GM21515 (cell line): ENCODE results near the gene WDFY4.

Experiments
- ATAC-seq: cut with Tn5 transposase; IDR thresholded peaks from one replicate; pipeline ENCODE4 v1.9.1; 2021; ENCODE audit not compliant: unreplicated experiment

WDFY4 gene

DNA sequence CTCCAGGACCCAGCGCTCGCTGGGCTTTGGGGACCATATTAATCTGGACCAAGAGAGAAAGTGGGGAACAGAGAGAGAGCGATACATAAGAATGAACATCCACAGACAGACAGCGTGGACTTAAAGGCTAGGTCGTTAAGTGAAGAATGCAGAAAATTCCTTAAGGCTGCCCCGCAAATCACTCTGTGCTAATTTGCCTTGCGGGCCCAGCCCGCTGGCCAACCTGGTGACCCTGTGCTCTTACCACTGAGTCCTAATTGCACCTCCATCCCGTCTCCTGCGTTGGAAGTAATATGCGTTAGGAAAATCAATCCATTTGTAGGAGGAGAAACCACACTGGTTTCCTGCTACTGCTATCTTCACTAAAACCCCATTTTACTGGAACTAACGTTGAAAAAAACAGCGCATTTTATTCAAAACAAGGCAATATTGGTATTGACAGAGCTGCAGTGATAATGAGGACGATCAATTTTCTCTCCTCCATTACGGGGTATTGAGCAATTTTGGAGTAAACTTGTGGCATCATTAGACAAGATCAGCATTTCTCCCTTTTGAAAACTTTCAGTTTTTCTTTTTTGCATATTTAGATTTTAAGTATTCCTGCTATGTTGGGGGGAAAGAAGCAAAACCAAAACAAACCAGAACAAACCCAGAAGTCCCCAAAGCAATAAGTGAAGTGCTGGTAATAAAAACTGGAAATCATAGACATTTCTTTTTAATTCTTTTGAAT, 85.2 kb downstream of the WDFY4 start:
- ATAC-seq: no peak

DNA sequence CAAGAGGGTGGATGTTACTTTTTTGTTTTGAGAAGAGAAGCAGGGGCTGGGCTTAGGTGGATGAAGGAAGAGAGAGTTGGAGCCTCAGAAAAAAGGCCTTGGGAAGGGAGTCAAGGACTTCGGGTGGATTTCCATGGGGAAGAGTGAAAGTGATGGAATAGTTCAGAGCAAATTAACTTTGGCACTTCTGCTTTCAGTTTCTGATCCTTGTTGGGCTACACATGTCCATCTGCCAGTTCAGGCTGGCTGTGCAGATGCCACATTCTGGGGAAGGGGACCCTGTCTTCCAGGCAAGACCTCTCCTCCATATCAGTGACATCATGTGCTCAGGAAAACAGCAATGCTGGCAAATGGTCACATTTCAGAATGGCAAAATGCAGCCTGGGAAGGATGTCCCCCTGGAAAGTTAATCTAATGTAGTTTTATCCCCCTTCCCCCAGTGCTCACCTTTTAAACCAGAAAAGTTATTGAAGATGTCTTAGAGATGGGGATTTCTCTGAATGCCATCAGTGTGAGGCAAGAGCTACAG, 86.0 kb downstream of the WDFY4 start:
- no peak for ATAC-seq

DNA sequence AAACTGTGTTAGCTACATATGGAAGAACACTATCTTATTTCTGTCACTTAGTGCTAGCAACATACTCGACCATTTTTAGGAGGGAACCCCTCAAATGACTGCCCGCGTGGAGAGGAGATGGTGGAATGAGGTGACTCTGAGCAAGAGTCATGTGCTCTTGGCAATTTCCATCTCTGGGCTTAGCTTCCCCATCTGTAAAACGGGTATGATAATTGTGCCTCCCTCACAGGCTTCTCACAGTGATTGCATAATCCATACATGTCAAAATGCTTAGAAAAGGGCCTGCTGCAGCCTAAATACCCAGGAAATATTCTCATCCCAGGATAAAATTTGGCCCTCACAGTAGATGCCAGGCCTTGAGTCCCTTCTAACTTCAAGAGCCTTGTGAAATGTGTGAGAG, 86.6 kb downstream of the WDFY4 start:
- no peak for ATAC-seq

DNA sequence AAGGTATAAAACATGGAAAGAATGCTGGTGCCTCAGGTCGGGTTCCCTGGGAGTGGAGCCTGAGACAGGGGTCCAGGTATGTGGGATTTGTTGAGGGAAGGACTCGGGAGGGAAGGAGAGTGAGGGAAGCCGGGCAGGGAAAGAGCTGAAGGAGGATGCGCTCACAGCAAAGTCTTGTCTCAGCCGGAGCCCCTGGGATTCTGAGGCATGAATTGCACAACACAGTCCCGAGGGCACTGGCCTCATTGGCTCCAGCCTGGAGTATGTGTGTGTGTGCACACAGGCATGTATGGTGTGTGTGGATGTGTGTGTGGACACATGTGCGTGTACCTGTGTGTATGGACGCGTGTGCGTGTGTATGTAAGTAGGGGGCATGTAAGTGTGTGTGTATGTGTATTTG, 87.4 kb downstream of the WDFY4 start:
- no peak for ATAC-seq

DNA sequence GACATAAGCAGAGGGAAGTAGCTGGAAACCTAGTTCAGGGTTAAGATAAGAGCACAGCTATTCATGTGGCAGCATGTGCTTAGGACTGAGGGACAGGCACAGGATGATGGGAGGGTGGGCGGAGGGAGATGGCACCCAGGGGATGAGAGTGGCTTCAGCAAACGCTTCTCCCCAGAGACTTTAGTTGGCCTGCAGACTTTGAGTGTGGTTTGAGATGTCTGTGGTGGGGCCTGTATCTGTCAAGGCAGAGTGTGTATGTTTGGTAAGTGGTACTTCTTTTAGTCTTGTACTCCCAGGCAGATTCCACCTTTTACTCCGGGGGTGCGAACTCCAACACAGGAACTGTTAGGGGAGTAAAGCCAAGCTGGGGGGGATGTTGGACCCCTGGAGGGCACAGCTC, 88.9 kb downstream of the WDFY4 start:
- ATAC-seq: no peak

DNA sequence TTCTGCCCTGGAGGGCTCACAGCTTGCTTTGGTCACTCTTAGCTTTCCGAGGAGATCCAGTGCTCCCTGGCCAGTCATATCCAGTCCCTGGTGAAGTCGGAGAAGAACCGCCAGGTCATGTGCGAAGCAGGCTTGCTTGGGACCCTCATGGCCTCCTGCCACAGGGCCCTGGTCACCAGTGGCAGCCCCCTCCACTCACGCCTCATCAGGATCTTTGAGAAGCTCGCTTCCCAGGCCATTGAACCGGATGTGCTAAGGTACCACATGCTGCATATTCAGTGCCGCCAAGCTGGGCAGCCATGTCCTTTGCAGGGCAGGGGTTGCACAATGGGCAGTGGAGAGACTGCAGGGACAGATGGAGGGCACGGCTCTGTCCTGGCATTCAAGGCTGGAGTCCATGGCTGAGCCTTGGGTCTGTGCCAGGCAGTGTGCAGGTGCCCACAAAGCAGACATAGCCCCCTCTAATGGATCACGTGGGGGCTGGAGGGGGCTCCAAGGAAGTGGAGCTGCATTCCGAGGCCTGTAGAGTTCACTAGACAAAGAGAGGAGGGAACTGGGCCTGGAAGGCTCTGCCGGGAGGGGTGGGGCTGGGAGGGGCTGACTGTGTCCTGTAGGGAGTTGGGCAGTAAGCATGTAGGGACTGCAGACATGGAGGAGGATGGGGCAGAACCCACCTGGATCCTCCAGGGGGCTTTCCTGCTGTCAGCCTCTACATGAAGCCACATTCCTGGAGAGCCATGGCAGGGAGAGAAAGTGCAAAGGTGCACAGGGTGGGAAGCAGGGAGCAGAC, 89.9 kb downstream of the WDFY4 start:
- no peak for ATAC-seq

DNA sequence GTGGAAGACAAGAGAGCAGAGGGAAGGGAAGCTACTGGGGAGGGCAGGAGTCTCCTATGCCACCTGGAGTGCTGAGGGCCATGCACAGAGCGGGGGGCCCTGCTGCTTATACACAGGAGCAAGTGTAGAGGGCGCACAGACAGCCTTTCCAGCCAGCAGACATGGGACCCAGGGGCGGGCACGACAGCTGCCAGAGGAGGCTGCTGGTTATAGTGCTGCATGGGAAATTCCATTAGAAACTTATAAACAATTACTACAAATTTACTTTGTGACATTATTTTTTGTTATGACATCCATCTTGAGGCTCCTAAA, 90.5 kb downstream of the WDFY4 start:
- no peak for ATAC-seq

DNA sequence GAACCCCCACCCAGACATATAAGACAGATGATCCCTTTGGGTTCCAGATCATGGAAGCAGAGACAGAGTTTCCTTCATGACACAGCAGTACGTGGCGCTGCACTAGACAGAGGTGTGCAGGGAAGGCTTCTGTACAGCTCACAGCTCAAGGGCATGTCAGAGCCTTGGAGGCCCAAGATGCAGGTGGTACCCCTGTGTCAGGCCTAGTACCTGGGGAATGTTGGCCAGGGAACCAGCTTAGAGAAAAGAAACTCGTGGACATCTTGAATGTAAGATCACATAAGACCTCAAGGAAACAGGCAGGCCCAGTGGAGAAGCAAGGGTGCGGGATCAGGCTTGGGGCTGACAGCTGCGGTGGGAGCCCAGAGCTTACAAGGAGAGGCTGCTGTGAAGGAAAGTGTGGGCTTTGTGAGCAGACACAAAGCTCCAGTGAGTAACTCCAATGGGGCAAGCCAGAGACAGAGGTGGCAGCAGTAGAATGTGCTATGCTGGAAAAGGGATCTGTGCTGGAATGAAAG, 91.4 kb downstream of the WDFY4 start:
- ATAC-seq: no peak

GRCh38 chr10:48776528-48776927, 91.9 kb downstream of the WDFY4 start:
- no peak for ATAC-seq

GRCh38 chr10:48777110-48777509, 92.4 kb downstream of the WDFY4 start:
- no peak for ATAC-seq

DNA sequence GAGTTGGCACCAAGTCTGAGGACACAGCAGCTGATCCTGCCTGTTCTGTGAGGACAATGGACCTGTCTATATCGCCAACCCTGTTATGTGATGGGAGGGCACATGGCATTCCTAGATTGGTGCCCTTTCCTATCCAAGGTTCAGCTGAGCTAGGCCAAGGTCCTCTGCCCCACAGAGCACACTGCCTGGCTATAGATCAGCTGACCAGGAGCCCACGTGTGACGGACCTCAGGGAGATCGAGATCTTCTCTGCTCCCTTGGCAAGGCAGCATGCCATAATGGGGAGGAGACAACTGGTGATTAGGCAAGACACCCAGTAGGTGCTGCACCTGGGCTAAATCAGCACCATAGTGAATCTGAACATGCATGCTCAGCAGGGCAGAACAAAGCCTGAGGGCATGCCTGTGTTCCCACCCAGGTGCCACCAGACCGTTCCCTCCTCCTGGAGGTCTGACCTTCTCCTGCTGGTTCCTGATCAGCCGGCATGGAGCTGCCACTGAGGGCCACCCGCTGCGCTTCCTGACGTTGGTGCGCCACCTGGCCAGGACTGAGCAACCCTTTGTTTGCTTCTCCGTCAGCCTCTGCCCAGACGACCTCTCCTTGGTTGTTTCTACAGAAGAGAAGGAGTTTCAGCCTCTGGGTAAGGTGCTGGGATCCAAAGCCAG, 93.7 kb downstream of the WDFY4 start:
- ATAC-seq: no peak

DNA sequence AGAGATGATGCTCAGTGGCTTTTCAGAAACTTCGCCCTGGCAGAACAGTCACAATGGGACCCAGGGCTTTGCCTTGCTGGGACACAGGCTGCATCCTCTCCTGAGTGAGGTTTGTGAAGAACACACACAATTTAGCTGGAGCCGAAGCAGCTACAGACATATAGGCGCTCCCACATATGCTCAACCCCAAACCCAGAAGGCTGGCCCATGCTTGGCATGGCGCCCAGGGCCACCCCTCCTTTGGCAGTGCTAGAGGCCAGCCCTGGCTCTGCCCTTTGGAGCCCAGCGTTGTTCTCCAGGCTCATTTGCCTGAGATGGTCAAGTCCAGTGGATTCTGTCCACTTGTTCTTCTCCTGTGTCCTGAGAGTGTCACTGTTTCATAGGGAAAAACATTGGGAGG, 94.4 kb downstream of the WDFY4 start:
- no peak for ATAC-seq

GRCh38 chr10:48779546-48780152, 95.0 kb downstream of the WDFY4 start:
- ATAC-seq: no peak

DNA sequence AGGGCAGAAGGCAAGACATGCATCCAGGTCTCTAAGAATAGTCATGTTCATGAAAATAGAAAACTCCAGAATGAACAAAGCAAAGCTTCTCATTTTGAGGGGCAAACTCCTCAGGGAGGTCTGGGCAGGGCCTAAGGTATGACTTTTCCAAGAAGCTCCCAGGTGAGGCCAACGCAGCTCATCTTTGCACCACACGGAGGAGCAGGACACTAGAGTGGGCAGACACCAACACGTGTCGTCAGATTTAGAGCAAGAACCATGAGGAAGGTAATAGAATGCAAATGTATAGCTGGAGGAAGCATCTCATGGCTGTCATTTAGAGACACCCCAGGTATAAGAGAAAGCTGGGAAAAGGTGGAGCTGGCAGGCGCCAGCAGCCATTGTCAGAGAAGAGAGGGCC, 95.7 kb downstream of the WDFY4 start:
- no peak for ATAC-seq

DNA sequence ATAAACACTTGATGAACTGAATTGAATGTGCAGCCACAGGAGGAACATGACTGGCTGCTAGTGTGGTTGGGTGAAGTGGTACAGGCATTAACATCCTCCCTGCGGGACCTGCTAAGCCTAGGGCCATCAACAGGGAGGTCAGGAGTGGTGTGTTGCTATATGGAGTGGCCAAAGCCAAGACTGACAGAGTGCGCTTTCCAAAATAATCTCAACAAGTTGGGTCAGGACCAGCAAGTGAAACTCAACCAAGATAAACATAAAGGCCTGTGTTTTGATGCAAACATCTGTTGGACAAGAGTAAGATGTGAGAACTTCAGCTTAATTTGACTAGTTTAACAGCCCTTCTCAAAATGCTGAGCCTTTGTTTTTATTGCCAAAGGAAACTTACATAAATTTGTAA, 97.7 kb downstream of the WDFY4 start:
- ATAC-seq: no peak

DNA sequence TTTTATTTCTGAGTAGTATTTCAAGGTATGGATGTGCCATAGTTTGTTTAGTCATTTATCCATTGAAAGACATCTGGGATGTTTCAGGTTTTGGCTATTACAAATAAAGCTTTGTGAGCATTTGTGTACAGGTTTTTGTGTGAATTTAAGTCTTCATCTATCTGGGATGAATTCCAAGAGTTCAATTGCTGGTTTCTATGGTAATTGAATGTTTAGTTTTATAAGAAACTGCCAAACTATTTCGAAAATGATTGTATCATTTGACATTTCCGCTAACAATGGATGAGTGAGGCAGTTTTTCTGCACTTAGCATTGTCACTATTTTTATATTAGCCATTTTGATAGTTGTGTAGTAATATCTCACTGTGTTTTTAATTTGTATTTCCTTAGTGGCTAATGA, 99.4 kb downstream of the WDFY4 start:
- ATAC-seq: no peak

DNA sequence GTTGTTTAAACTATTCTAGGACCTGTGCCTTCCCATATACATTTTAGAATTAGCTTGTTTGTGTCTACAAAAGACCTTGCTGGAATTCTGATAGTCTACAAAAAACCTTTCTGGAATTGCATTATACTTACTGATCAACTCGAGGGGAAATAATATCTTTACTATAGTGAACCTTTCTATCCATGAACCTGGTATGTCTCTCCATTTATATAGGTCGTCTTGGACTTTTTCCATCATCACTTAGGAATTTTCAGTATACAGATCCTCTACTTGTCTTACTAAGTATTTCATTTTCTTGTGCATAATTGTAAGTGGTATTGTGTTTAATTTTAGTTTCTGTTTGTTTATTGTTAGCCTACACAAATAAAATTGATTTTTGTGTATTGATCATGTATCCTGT, 101.1 kb downstream of the WDFY4 start:
- no peak for ATAC-seq

DNA sequence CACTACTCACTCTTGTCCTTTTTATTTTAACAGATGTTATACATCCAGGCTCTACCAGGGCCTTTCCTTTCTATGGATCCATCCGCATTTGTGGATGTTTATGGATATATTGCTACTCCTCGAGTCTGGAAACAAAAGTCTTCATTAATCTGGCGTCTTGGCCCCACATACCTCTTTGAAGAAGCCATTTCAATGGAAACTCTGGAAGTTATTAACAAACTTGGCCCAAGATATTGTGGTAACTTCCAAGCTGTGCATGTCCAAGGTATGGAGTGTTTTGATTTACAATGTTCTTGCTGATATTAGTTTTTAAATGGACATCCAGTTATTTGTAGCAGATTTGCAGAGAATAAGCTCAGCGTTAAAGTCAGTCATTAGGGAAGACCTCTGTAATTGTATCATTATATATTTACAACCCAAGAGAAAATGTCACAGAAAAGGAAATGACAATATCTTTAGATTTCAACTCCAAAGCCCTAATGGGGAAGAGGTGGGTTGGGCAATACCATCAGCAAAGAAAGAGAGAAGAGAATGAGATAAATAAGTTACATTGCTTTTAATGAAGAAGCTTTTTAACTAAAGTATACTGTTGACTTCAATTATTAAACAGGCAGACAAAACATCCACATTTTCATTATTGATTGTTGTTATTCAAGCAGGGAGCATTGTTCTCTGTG, 102.1 kb downstream of the WDFY4 start:
- no peak for ATAC-seq

GRCh38 chr10:48788554-48788953, 103.9 kb downstream of the WDFY4 start:
- no peak for ATAC-seq

DNA sequence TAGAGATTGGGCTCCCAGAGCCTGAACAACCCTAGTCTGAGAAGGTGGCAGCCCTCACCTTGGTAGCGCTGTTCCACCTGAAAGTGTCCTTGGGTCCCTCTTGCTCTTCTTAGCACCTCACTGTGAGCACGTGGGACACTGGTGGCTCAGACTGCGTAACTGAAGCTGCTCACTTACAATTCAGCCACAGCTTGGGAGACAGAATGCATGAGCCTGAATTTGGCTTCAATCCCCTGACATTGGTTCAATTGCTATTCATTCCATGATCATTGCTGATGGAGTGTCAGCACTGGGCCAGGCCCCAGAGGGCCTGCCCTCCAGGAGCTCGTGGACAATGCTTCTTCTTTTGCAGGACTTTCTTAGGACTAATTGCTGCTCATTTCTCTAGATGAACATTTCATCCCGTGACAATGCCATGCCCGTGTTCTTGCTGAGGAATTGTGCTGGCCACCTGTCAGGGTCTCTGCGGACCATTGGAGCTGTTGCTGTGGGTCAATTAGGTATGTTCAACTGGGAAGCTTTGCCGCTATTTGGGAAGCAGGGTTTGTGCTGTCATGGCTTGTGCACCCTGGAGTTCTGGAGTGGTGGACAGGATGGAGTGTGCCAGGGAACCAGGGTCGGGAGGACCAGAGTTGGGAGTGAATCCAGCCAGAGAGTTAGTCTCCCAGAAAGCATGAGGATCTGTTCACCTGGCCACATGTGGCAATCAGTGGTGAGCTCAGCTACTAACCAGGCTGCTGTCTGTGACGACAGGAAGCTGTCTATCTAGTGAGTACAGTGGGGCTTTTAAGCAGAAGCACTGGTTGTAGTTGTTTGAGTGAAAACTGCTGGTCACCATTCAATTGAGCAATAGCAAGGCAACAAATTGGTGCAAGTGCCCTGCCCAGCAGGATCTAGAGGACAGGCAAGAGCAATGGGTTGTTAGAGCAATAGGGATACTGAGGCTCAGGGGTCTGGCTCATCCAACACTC, 105.1 kb downstream of the WDFY4 start:
- ATAC-seq: no peak
